ENCODE measurements around the gene UVRAG. TPM values are rescaled to one million over a fixed set of nuclear protein-coding genes. Genes with fewer than 3 reads are reported as not detected.

Gene UVRAG
- polyA plus RNA-seq, 1 donor (not counting 4 experiments of a cell fraction or from before 2014, with no cell fraction given): 11.9 TPM

- peaks cover 35% of the 10 kb centered on the region for H3K4me1 ChIP-seq (ENCODE audit: control insufficient read depth, extremely low read depth, insufficient read depth, low read length)
- H3K27me3 ChIP-seq (ENCODE audit: control insufficient read depth, extremely low read depth, insufficient read depth, low read length): no peaks in the 10 kb centered on the region
- no peak for TF ChIP-seq EZH2 (IDR thresholded peaks at IDR 0.05; ENCODE audit: low read length)
- TF ChIP-seq CTCF (optimal IDR thresholded peaks at IDR 0.05 in 1 of 3, IDR thresholded peaks at IDR 0.05 in 1 of 3, conservative IDR thresholded peaks at IDR 0.05 in 1 of 3; ENCODE audit: extremely low read depth in 1 of 3, insufficient read depth in 2 of 3, low read length in 3 of 3): no peak
- H4K20me1 ChIP-seq (ENCODE audit: control insufficient read depth, extremely low read depth, insufficient read depth, low read length): no peaks in the 10 kb centered on the region
- no peak overlapping the region for H2AFZ ChIP-seq (ENCODE audit: control insufficient read depth, low read length)
- DNase-seq (ENCODE audit: low read depth, low spot score): no peak
- dilution Hi-C loops (cut with MboI; ENCODE audit: extremely low pct_ligation_motif_present, low sequenced_read_pairs): no loop called here
- no peak for FAIRE-seq
- no peaks in the 10 kb centered on the region for H3K9me3 ChIP-seq (ENCODE audit: control insufficient read depth, low read depth, low read length)
- H3K4me2 ChIP-seq (ENCODE audit: control insufficient read depth, extremely low read depth, insufficient read depth, low read depth, low read length): no peak overlapping the region
- H3K4me3 ChIP-seq (ENCODE audit: control insufficient read depth in 2 of 3, extremely low read depth in 1 of 3, insufficient read depth in 2 of 3, low read depth in 1 of 3, low read length in 3 of 3): no peak overlapping the region
- no peak overlapping the region for H3K27ac ChIP-seq (ENCODE audit: control insufficient read depth, insufficient read depth, low read length)
- H3K36me3 ChIP-seq (ENCODE audit: control insufficient read depth in 2 of 2, extremely low read depth in 1 of 2, insufficient read depth in 2 of 2, low read length in 2 of 2): no peaks in the 10 kb centered on the region
- H3K9ac ChIP-seq (ENCODE audit: control insufficient read depth, extremely low read depth, insufficient read depth, low read length): no peak overlapping the region
- H3K9me1 ChIP-seq (ENCODE audit: control insufficient read depth, extremely low read depth, insufficient read depth, low read length): peaks cover 3% of the 10 kb centered on the region
- H3K79me2 ChIP-seq (ENCODE audit: control insufficient read depth, insufficient read depth, low read length): no peaks in the 10 kb centered on the region
These were observed 19.5 kb upstream of the UVRAG start for GRCh38 chr11:75795276-75796090.

DNA sequence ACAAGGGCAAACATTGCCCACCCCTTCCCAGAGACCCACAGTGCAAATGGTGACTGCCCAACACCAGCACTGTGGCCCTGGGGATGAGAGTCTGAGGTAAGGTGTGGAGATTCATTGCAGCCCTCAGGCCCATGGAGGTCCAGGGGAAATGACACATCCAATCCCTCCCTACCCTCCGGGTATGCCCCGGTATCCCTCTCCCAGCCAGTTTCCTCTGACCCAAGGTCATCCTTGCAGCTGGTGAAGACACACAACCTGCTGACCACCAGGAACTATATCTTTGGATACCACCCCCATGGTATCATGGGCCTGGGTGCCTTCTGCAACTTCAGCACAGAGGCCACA, 18.9 kb upstream of the UVRAG start:
- TF ChIP-seq CTCF (optimal IDR thresholded peaks at IDR 0.05 in 1 of 3, IDR thresholded peaks at IDR 0.05 in 1 of 3, conservative IDR thresholded peaks at IDR 0.05 in 1 of 3; ENCODE audit: extremely low read depth in 1 of 3, insufficient read depth in 2 of 3, low read length in 3 of 3) (no peak), EZH2 (IDR thresholded peaks at IDR 0.05; ENCODE audit: low read length) (no peak)
- Histone ChIP-seq H3K27me3 (ENCODE audit: control insufficient read depth, extremely low read depth, insufficient read depth, low read length) (no peaks in the 10 kb centered on the region), H3K27ac (ENCODE audit: control insufficient read depth, insufficient read depth, low read length) (no peak overlapping the region), H3K9me3 (ENCODE audit: control insufficient read depth, low read depth, low read length) (no peaks in the 10 kb centered on the region), H3K79me2 (ENCODE audit: control insufficient read depth, insufficient read depth, low read length) (no peaks in the 10 kb centered on the region), H3K9me1 (ENCODE audit: control insufficient read depth, extremely low read depth, insufficient read depth, low read length) (peaks cover 3% of the 10 kb centered on the region), H3K4me2 (ENCODE audit: control insufficient read depth, extremely low read depth, insufficient read depth, low read depth, low read length) (no peak overlapping the region), H3K9ac (ENCODE audit: control insufficient read depth, extremely low read depth, insufficient read depth, low read length) (no peak overlapping the region), H3K4me3 (ENCODE audit: control insufficient read depth in 2 of 3, extremely low read depth in 1 of 3, insufficient read depth in 2 of 3, low read depth in 1 of 3, low read length in 3 of 3) (no peak overlapping the region), H4K20me1 (ENCODE audit: control insufficient read depth, extremely low read depth, insufficient read depth, low read length) (no peaks in the 10 kb centered on the region), H3K36me3 (ENCODE audit: control insufficient read depth in 2 of 2, extremely low read depth in 1 of 2, insufficient read depth in 2 of 2, low read length in 2 of 2) (no peaks in the 10 kb centered on the region), H3K4me1 (ENCODE audit: control insufficient read depth, extremely low read depth, insufficient read depth, low read length) (peaks cover 36% of the 10 kb centered on the region), H2AFZ (ENCODE audit: control insufficient read depth, low read length) (no peak overlapping the region)
- dilution Hi-C loops (cut with MboI; ENCODE audit: extremely low pct_ligation_motif_present, low sequenced_read_pairs): no loop called here
- DNase-seq (ENCODE audit: low read depth, low spot score): no peak
- no peak for FAIRE-seq
